OCI-LY1 (cell line): ENCODE data around the gene ADK.

ENCODE experiments used
- H2AFZ ChIP-seq: fragments of 200-600 bp; sonication (generic), shearing (Covaris generic); 2 replicates; pipeline ENCODE4 v1.6.0; 2014; ENCODE audit warnings: antibody characterized with exemption, mild to moderate bottlenecking, low read length
- H3F3A ChIP-seq: fragments of 200-600 bp; sonication (generic), shearing (Covaris generic); 2 replicates; pipeline ENCODE4 v1.6.0; 2014; ENCODE audit warnings: mild to moderate bottlenecking, antibody characterized with exemption, low read length, moderate library complexity; ENCODE audit not compliant: insufficient read depth
- H3K27ac ChIP-seq: fragments of 200-600 bp; sonication (generic); 2 replicates; pipeline ENCODE4 v1.5.1; 2014; ENCODE audit warnings: low read length, mixed run types, mild to moderate bottlenecking, low read depth; ENCODE audit not compliant: poor library complexity, severe bottlenecking
- H3K27me3 ChIP-seq: fragments of 200-600 bp; sonication (generic); 2 replicates; pipeline ENCODE4 v1.6.0; 2014; ENCODE audit warnings: antibody characterized with exemption, mild to moderate bottlenecking, low read length, moderate library complexity; ENCODE audit not compliant: insufficient read depth
- H3K36me3 ChIP-seq: fragments of 200-600 bp; sonication (generic); 2 replicates; pipeline ENCODE4 v1.6.1; 2014; ENCODE audit warnings: mild to moderate bottlenecking, antibody characterized with exemption, low read length, moderate library complexity, mixed read lengths; ENCODE audit not compliant: insufficient read depth
- H3K4me1 ChIP-seq: fragments of 200-600 bp; sonication (generic); 2 replicates; pipeline ENCODE4 v1.5.1; 2014; ENCODE audit warnings: mild to moderate bottlenecking, low read length, moderate library complexity; ENCODE audit not compliant: insufficient read depth, severe bottlenecking
- H3K4me2 ChIP-seq: fragments of 200-600 bp; sonication (generic), shearing (Covaris generic); 2 replicates; pipeline ENCODE4 v1.6.1; 2014; ENCODE audit warnings: low read length
- H3K4me3 ChIP-seq: fragments of 200-600 bp; sonication (generic); 2 replicates; pipeline ENCODE4 v1.5.1; 2014; ENCODE audit warnings: low read length, low read depth, mild to moderate bottlenecking, mixed read lengths; ENCODE audit not compliant: poor library complexity, severe bottlenecking
- H3K79me2 ChIP-seq: fragments of 200-600 bp; shearing (Covaris generic); 2 replicates; pipeline ENCODE4 v1.6.1; 2016; ENCODE audit warnings: mixed run types, low read length, mixed read lengths; ENCODE audit not compliant: insufficient read depth
- H3K9ac ChIP-seq: fragments of 200-600 bp; sonication (generic), shearing (Covaris generic); 2 replicates; pipeline ENCODE4 v1.6.1; 2014; ENCODE audit warnings: mild to moderate bottlenecking, low read length, mixed read lengths
- H3K9me2 ChIP-seq: fragments of 200-600 bp; sonication (generic), shearing (Covaris generic); 2 replicates; pipeline ENCODE4 v1.6.1; 2014; ENCODE audit warnings: low read depth, mild to moderate bottlenecking, low read length, mixed read lengths
- H3K9me3 ChIP-seq: fragments of 200-600 bp; shearing (Covaris generic); 2 replicates; pipeline ENCODE4 v1.6.1; 2014; ENCODE audit warnings: low read length, mixed read lengths
- H4K20me1 ChIP-seq: fragments of 200-600 bp; sonication (generic), shearing (Covaris generic); 2 replicates; pipeline ENCODE4 v1.6.0; 2016; ENCODE audit warnings: mild to moderate bottlenecking, low read length; ENCODE audit not compliant: insufficient read depth
- EZH2 ChIP-seq: fragments of 200-600 bp; sonication (generic), shearing (Covaris generic); IDR thresholded peaks from 2 replicates; pipeline ENCODE4 v1.8.0; 2017; ENCODE audit warnings: borderline replicate concordance, mixed run types, mild to moderate bottlenecking, antibody characterized with exemption, low read length, moderate library complexity, mixed read lengths
- TF ChIP-seq, protein P1 (sequence below): fragments of 200-600 bp; sonication (generic), shearing (Covaris generic); IDR thresholded peaks from 2 replicates; pipeline ENCODE4 v1.5.1; 2017; ENCODE audit warnings: mild to moderate bottlenecking, antibody characterized with exemption, low read length, moderate library complexity, mixed read lengths

The ADK gene

GRCh38 chr10:74322565-74322964, 171.5 kb downstream of the ADK start:
- no peaks in the 10 kb centered on the region for H3K9me2 ChIP-seq
- no peaks in the 10 kb centered on the region for H3K4me1 ChIP-seq
- no peak overlapping the region for H3K4me2 ChIP-seq
- no peak overlapping the region for H3K9ac ChIP-seq
- no peaks in the 10 kb centered on the region for H3F3A ChIP-seq
- H3K27ac ChIP-seq: no peak overlapping the region
- H3K36me3 ChIP-seq: peaks cover 21% of the 10 kb centered on the region
- TF ChIP-seq EZH2: no peak
- TF ChIP-seq, protein P1, sequence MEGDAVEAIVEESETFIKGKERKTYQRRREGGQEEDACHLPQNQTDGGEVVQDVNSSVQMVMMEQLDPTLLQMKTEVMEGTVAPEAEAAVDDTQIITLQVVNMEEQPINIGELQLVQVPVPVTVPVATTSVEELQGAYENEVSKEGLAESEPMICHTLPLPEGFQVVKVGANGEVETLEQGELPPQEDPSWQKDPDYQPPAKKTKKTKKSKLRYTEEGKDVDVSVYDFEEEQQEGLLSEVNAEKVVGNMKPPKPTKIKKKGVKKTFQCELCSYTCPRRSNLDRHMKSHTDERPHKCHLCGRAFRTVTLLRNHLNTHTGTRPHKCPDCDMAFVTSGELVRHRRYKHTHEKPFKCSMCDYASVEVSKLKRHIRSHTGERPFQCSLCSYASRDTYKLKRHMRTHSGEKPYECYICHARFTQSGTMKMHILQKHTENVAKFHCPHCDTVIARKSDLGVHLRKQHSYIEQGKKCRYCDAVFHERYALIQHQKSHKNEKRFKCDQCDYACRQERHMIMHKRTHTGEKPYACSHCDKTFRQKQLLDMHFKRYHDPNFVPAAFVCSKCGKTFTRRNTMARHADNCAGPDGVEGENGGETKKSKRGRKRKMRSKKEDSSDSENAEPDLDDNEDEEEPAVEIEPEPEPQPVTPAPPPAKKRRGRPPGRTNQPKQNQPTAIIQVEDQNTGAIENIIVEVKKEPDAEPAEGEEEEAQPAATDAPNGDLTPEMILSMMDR: no peak
- no peaks in the 10 kb centered on the region for H3K27me3 ChIP-seq
- no peaks in the 10 kb centered on the region for H3K9me3 ChIP-seq
- H2AFZ ChIP-seq: no peak overlapping the region
- 0 out of 2 replicates have a peak, but pooled peaks cover 7% of the 10 kb centered on the region for H3K79me2 ChIP-seq
- H4K20me1 ChIP-seq: no peaks in the 10 kb centered on the region
- no peak overlapping the region for H3K4me3 ChIP-seq

DNA sequence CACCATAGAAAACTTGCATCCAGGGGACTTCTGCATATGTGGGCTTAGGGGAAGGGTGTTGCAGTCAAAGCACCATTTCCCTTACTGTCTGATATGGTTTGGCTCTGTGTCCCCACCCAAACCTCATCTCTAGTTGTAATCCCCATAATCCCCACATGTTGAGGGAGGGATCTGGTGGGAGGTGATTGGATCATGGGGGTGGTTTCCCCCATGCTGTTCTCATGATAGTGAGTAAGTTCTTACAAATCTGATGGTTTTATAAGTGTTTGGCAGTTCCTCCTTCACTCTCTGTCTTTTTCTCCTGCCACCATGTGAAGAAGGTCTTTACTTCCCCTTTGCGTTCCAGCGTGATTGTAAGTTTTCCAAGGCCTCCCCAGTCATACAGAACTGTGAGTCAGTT, 177.4 kb downstream of the ADK start:
- no peaks in the 10 kb centered on the region for H3K9me2 ChIP-seq
- no peaks in the 10 kb centered on the region for H3K9me3 ChIP-seq
- H4K20me1 ChIP-seq: no peaks in the 10 kb centered on the region
- no peak overlapping the region for H3K27ac ChIP-seq
- no peak overlapping the region for H2AFZ ChIP-seq
- no peak overlapping the region for H3K4me2 ChIP-seq
- TF ChIP-seq, protein P1: no peak
- no peak overlapping the region for H3K4me3 ChIP-seq
- 0 out of 2 replicates have a peak, but pooled peaks cover 7% of the 10 kb centered on the region for H3K79me2 ChIP-seq
- no peak overlapping the region for H3K9ac ChIP-seq
- peaks cover 9% of the 10 kb centered on the region; the same call in 1 of the 2 replicates for H3K36me3 ChIP-seq
- no peaks in the 10 kb centered on the region for H3K27me3 ChIP-seq
- no peaks in the 10 kb centered on the region for H3F3A ChIP-seq
- H3K4me1 ChIP-seq: no peaks in the 10 kb centered on the region

DNA sequence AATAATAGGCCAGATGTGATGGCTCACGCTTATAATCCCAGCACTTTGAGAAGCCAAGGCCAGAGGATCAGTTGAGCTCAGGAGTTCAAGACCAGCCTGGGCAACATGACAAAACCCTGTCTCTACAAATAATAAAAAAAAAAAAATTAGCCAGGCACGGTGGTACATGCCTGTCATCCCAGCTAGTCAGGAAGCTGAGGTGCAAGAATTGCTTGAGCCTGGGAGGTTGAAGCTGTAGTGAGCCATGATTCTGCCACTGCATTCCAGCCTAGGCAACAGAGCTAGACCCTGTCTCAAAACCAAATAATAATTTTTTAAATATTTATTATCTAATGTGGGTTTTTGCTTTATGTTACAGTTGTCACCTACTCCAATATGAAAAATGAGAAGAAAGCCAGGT, 178.9 kb downstream of the ADK start:
- Histone ChIP-seq H3K36me3 (peaks cover 9% of the 10 kb centered on the region; the same call in 1 of the 2 replicates), H3K4me1 (no peaks in the 10 kb centered on the region), H3F3A (no peaks in the 10 kb centered on the region), H4K20me1 (no peaks in the 10 kb centered on the region), H3K9me3 (no peaks in the 10 kb centered on the region), H3K9me2 (no peaks in the 10 kb centered on the region), H3K27ac (no peak overlapping the region), H3K9ac (no peak overlapping the region), H3K27me3 (no peaks in the 10 kb centered on the region), H2AFZ (no peak overlapping the region), H3K79me2 (0 out of 2 replicates have a peak, but pooled peaks cover 7% of the 10 kb centered on the region), H3K4me3 (no peak overlapping the region), H3K4me2 (no peak overlapping the region)
- TF ChIP-seq, protein P1: no peak
- no peak for TF ChIP-seq EZH2
